ENCODE measurements around the gene CHORDC1. TPM values are rescaled to one million over a fixed set of nuclear protein-coding genes. Genes with fewer than 3 reads are reported as not detected.

The CHORDC1 gene
- total RNA-seq, 1 donor from 2014 or later, result 36.7 TPM

GRCh38 chr11:90251599-90251998 lies 28.8 kb upstream of the CHORDC1 start:
- no peaks in the 10 kb centered on the region for H3K9me3 ChIP-seq
- ATAC-seq, result no peak
- intact Hi-C loops (cut with DNase I), result no loop called here

GRCh38 chr11:90250970-90251369 lies 28.1 kb upstream of the CHORDC1 start:
- H3K27ac ChIP-seq, result no peak overlapping the region

More at GRCh38 chr11:90251599-90251998, 28.8 kb upstream of the CHORDC1 start:
- no peaks in the 10 kb centered on the region for H3K4me1 ChIP-seq
- no peak for TF ChIP-seq CTCF (IDR thresholded peaks at IDR 0.05)
- no peak overlapping the region for H3K27ac ChIP-seq
- no peaks in the 10 kb centered on the region for H3K27me3 ChIP-seq (ENCODE audit: low read depth)
- no peaks in the 10 kb centered on the region for H3K36me3 ChIP-seq
- no peak for DNase-seq
- H3K4me3 ChIP-seq, result no peak overlapping the region

GRCh38 chr11:90246468-90246867 lies 23.6 kb upstream of the CHORDC1 start:
- Histone ChIP-seq H3K4me3 (no peak overlapping the region), H3K4me1 (no peaks in the 10 kb centered on the region), H3K27me3 (ENCODE audit: low read depth) (no peaks in the 10 kb centered on the region), H3K9me3 (no peaks in the 10 kb centered on the region), H3K27ac (no peak overlapping the region), H3K36me3 (no peaks in the 10 kb centered on the region)
- intact Hi-C loops (cut with DNase I), result no loop called here
- TF ChIP-seq CTCF (IDR thresholded peaks at IDR 0.05), result no peak
- no peak for ATAC-seq
- no peak for DNase-seq

More at GRCh38 chr11:90250970-90251369, 28.1 kb upstream of the CHORDC1 start:
- Histone ChIP-seq H3K9me3 (no peaks in the 10 kb centered on the region), H3K4me1 (no peaks in the 10 kb centered on the region), H3K27me3 (ENCODE audit: low read depth) (no peaks in the 10 kb centered on the region), H3K4me3 (no peak overlapping the region), H3K36me3 (no peaks in the 10 kb centered on the region)
- DNase-seq (no peak), ATAC-seq (no peak)
- intact Hi-C loops (cut with DNase I), result no loop called here
- TF ChIP-seq CTCF (IDR thresholded peaks at IDR 0.05), result no peak

- no peaks in the 10 kb centered on the region for H3K9me3 ChIP-seq
- no peak for TF ChIP-seq CTCF (IDR thresholded peaks at IDR 0.05)
- H3K36me3 ChIP-seq, result no peaks in the 10 kb centered on the region
- ATAC-seq (no peak), DNase-seq (no peak)
- intact Hi-C loops (cut with DNase I), result no loop called here
- H3K27ac ChIP-seq, result no peak overlapping the region
- H3K27me3 ChIP-seq (ENCODE audit: low read depth), result no peaks in the 10 kb centered on the region
- no peak overlapping the region for H3K4me3 ChIP-seq
- no peaks in the 10 kb centered on the region for H3K4me1 ChIP-seq
Observed at GRCh38 chr11:90243534-90243933, 20.7 kb upstream of the CHORDC1 start.

- Histone ChIP-seq H3K4me3 (no peak overlapping the region), H3K9me3 (no peaks in the 10 kb centered on the region), H3K27me3 (ENCODE audit: low read depth) (no peaks in the 10 kb centered on the region), H3K36me3 (no peaks in the 10 kb centered on the region), H3K27ac (no peak overlapping the region), H3K4me1 (no peaks in the 10 kb centered on the region)
- intact Hi-C loops (cut with DNase I), result no loop called here
- DNase-seq, result no peak
- no peak for TF ChIP-seq CTCF (IDR thresholded peaks at IDR 0.05)
- no peak for ATAC-seq
Observed at GRCh38 chr11:90242894-90243416, 20.1 kb upstream of the CHORDC1 start.

Data from lower lobe of right lung (tissue), 2 donors.